K562 (cell line): ENCODE data around the gene FAM20C. TPM values are rescaled to one million over a fixed set of nuclear protein-coding genes. Genes with fewer than 3 reads are reported as not detected.

ENCODE experiments used
- ATAC-seq: fragments of 200-7000 bp; cut with Tn5 transposase; 3 replicates; pipeline ENCODE4 v1.9.1; 2020; ENCODE audit warnings: moderate library complexity
- BruUV-seq: library from RNA; stranded (reverse); fragments of 400-500 nt; replicated peaks from 2 replicates; lab custom pipeline; 2021; lab: Mats Ljungman, UMichigan
- CTCF ChIA-PET: fragments of 300-600 bp; formaldehyde crosslinking; extraction: SDS; loops from one replicate; lab custom pipeline; 2021; ENCODE audit warnings: low intra/inter-chr PET ratio; lab: Yijun Ruan, JAX
- POLR2A ChIA-PET: fragments of 300-600, 350-650 bp; sonication (Branson Sonifier 250); formaldehyde crosslinking; extraction: SDS; loops from one replicate; lab custom pipeline; 2021; ENCODE audit warnings: antibody characterized with exemption, inconsistent platforms; lab: Yijun Ruan, JAX
- DNase-seq, 4 experiments: peaks; one replicate each; pipeline versions ENCODE4 v3.0.0 to v3.0.0-alpha.2; 2011 to 2018; ENCODE audit warnings: low spot score in 3 of 4, mixed read lengths in 3 of 4; ENCODE audit errors: extremely low read depth in 1 of 4
- FAIRE-seq: peaks from 2 replicates; lab custom pipeline; 2011; peaks lifted over from hg19 to GRCh38; lab: Jason Lieb, UNC
- H2AFZ ChIP-seq: 2 replicates; pipeline ENCODE4 v1.6.0; 2011; ENCODE audit warnings: low read depth, low read length, control low read depth, inconsistent platforms
- H3K27ac ChIP-seq: fragments of 200-600 bp; 3 replicates; pipeline ENCODE4 v1.8.0; 2011; ENCODE audit warnings: low read depth, mild to moderate bottlenecking, control low read depth, inconsistent platforms, low read length, moderate library complexity, mixed read lengths; ENCODE audit errors: extremely low read depth
- H3K27me3 ChIP-seq, 2 experiments: fragments of 300-600 bp in 1 of 2; 2 replicates in 1 of 2; 3 replicates in 1 of 2; pipeline versions ENCODE4 v1.6.0 to v1.8.0; 2011; ENCODE audit warnings: inconsistent platforms in 2 of 2, low read length in 2 of 2, mild to moderate bottlenecking in 1 of 2, mixed read lengths in 1 of 2, moderate library complexity in 1 of 2; ENCODE audit not compliant: control insufficient read depth in 2 of 2, insufficient read depth in 2 of 2
- H3K36me3 ChIP-seq: fragments of 300-600 bp; 3 replicates; pipeline ENCODE4 v1.8.0; 2011; ENCODE audit warnings: mild to moderate bottlenecking, low read length, inconsistent platforms; ENCODE audit not compliant: control insufficient read depth, insufficient read depth
- H3K4me1 ChIP-seq, 2 experiments: fragments of 200-600 bp in 1 of 2; replicated peaks in 1 of 2; 2 replicates in 1 of 2; 3 replicates in 1 of 2; pipeline versions ENCODE4 v1.5.1 to v1.8.0; 2011; ENCODE audit warnings: inconsistent platforms in 2 of 2, low read length in 2 of 2, mild to moderate bottlenecking in 1 of 2, mixed read lengths in 1 of 2, moderate library complexity in 1 of 2; ENCODE audit not compliant: control insufficient read depth in 2 of 2, insufficient read depth in 2 of 2
- H3K4me2 ChIP-seq: 2 replicates; pipeline ENCODE4 v1.6.1; 2011; ENCODE audit warnings: low read length, control low read depth, inconsistent platforms, mixed read lengths; ENCODE audit not compliant: insufficient read depth
- H3K4me3 ChIP-seq: fragments of 200-600 bp; sonication (generic), shearing (Covaris generic); 2 replicates; pipeline ENCODE4 v1.5.1; 2016; ENCODE audit warnings: control low read depth, inconsistent platforms
- H3K79me2 ChIP-seq: fragments of 200-600 bp; 3 replicates; pipeline ENCODE4 v1.8.0; 2011; ENCODE audit warnings: low read length, inconsistent platforms; ENCODE audit not compliant: control insufficient read depth, insufficient read depth
- H3K9ac ChIP-seq, 2 experiments: 2 replicates each; pipeline versions ENCODE4 v1.6.0 to v1.6.1; 2011; ENCODE audit warnings: low read depth in 2 of 2, low read length in 2 of 2, control low read depth in 1 of 2, inconsistent platforms in 1 of 2, mild to moderate bottlenecking in 1 of 2, mixed read lengths in 1 of 2; ENCODE audit not compliant: insufficient read depth in 1 of 2
- H3K9me1 ChIP-seq: one replicate; pipeline ENCODE4 v1.6.0; 2011; ENCODE audit warnings: inconsistent platforms, mild to moderate bottlenecking, low read length, moderate library complexity; ENCODE audit not compliant: control insufficient read depth, insufficient read depth
- H3K9me3 ChIP-seq: replicated peaks from 2 replicates; pipeline ENCODE4 v1.5.1; 2011; ENCODE audit warnings: low read depth, low read length, inconsistent platforms; ENCODE audit not compliant: control insufficient read depth, insufficient read depth
- H4K20me1 ChIP-seq: replicated peaks from 2 replicates; pipeline ENCODE4 v1.6.1; 2011; ENCODE audit warnings: low read length, inconsistent platforms, mixed read lengths; ENCODE audit not compliant: control insufficient read depth, insufficient read depth
- C11orf30 ChIP-seq: fragments of 450-650 bp; IDR thresholded peaks from 2 replicates; pipeline ENCODE4 v1.6.1; 2016; ENCODE audit warnings: low read depth, mild to moderate bottlenecking
- CREBBP ChIP-seq: IDR thresholded peaks from one replicate; pipeline ENCODE4 v1.6.1; 2012; ENCODE audit warnings: low read depth, mild to moderate bottlenecking, control low read depth, inconsistent platforms, low read length
- EGR1 ChIP-seq: fragments of 450-650 bp; conservative IDR thresholded peaks from 2 replicates; pipeline ENCODE4 v1.6.1; 2017; ENCODE audit warnings: mild to moderate bottlenecking
- HDAC8 ChIP-seq: fragments of 450-650 bp; IDR thresholded peaks from 2 replicates; pipeline ENCODE4 v1.6.1; 2016; ENCODE audit warnings: mild to moderate bottlenecking, missing genetic modification characterization, moderate library complexity, missing compliant biosample characterization
- HDGF ChIP-seq: fragments of 450-650 bp; IDR thresholded peaks from 2 replicates; pipeline ENCODE4 v1.6.1; 2016
- KAT2B ChIP-seq: IDR thresholded peaks from one replicate; pipeline ENCODE4 v1.6.1; 2012; ENCODE audit warnings: low read depth, mild to moderate bottlenecking, control low read depth, inconsistent platforms, low read length, moderate library complexity
- MTF1 ChIP-seq: fragments of 250-450 bp; sonication (Bioruptor Pico); IDR thresholded peaks from 2 replicates; pipeline ENCODE4 v1.9.0; 2021; ENCODE audit warnings: moderate library complexity, mild to moderate bottlenecking, inconsistent platforms, borderline replicate concordance
- NCOR1 ChIP-seq: fragments of 450-650 bp; IDR thresholded peaks from 2 replicates; pipeline ENCODE4 v1.6.1; 2016; ENCODE audit warnings: mild to moderate bottlenecking, moderate library complexity
- SMAD2 ChIP-seq: fragments of 150-350 bp; IDR thresholded peaks from 2 replicates; pipeline ENCODE4 v1.6.1; 2014; ENCODE audit warnings: low read depth, mild to moderate bottlenecking, low read length
- ZNF146 ChIP-seq: IDR thresholded peaks from one replicate; pipeline ENCODE4 v1.6.1; 2018; ENCODE audit warnings: missing compliant biosample characterization; ENCODE audit not compliant: unreplicated experiment
- WGBS: fragments of 100-300 bp; shearing (Covaris generic); methylation state at CpG from one replicate; pipeline ENCODE4 v1.1.6; 2016; ENCODE audit warnings: low coverage, mixed read lengths; ENCODE audit not compliant: insufficient coverage; ENCODE audit errors: missing lambda C conversion rate; 5-methylcytosine and 5-hydroxymethylcytosine counted together
- in situ Hi-C: fragments of 300-500 bp; cut with MboI; formaldehyde crosslinking; loops from 4 replicates; pipeline ENCODE4 v1.15.0; 2018; ENCODE audit warnings: inconsistent platforms, mixed read lengths
- intact Hi-C: fragments of 100-400 bp; cut with micrococcal nuclease; formaldehyde crosslinking; loops from 2 replicates; pipeline ENCODE4 v1.14.2; 2022
- polyA plus RNA-seq, 8 experiments: library from polyadenylated mRNA; depleted of rRNA in 4 of 8; stranded (reverse) in 5 of 8; unstranded in 3 of 8; fragments of >200 nt; fragmentation: Nextera tagmentation in 2 of 8; fragmentation: Illumina TruSeq in 1 of 8; extraction: Ambion mirVana in 2 of 8; extraction: Trizol in 1 of 8; gene quantifications; 2 replicates each; pipeline versions ENCODE4 v1.2.1 to v1.2.3, GENCODE V29; 2011 to 2014; ENCODE audit warnings: inconsistent platforms in 1 of 8, missing spikeins in 1 of 8
- total RNA-seq, 7 experiments: library from RNA; depleted of rRNA in 6 of 7; stranded (reverse); fragments of >200 nt in 6 of 7; fragmentation: Illumina TruSeq in 2 of 7; extraction: Trizol in 2 of 7; gene quantifications; 2 replicates each; pipeline versions ENCODE4 v1.2.1 to v1.2.3, GENCODE V29; 2011 to 2021; ENCODE audit warnings: low replicate concordance in 1 of 7
- TF ChIP-seq, protein P1 (sequence below): sonication (generic); formaldehyde crosslinking; IDR thresholded peaks from 2 replicates; pipeline ENCODE4 v1.8.0; 2023; ENCODE audit warnings: mild to moderate bottlenecking, missing genetic modification reagents
- TF ChIP-seq, protein P2 (sequence below): fragments of 450-650 bp; formaldehyde crosslinking; IDR thresholded peaks from 2 replicates; pipeline ENCODE4 v1.4.0; 2022; ENCODE audit warnings: mild to moderate bottlenecking, moderate library complexity

The FAM20C gene
- total and polyA plus RNA-seq, 9 of the 15 experiments (the other 6 are each of a cell fraction or from before 2014, with no cell fraction given), result 0.09 TPM; not detected in 8

DNA sequence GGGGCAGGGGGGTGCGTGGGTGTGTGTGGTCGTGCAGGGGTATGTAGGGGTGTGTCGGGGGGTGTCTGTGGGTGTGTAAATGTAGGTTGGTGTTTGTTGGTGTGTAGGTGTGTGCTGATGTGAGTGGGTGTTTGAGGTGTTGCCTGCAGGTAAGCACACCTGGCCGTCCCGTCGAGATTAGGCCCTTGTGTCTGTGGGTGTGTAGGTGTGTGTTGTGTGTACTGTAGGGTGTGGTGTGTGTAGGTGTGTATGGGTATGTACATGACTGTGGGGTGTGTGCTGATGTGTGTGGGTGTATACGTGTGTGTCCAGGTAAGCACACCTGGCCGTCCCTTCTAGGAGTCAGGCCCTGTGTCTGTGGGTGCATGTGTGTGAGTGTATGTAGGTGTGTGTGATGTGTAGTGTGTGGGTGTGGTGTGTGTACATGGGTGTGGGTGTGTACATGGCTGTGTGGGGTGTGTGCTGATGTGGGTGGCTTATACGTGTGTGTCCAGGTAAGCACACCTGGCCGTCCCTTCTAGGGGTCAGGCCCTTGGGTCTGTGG lies 15.8 kb downstream of the FAM20C start:
- no peak for TF ChIP-seq C11orf30
- peak; percentile 44; the same call in 1 of the 2 replicates for TF ChIP-seq EGR1
- TF ChIP-seq ZNF146 (CRISPR knock-in tag), result no peak
- TF ChIP-seq SMAD2, result no peak
- no peak for TF ChIP-seq HDGF
- TF ChIP-seq, all 486 proteins: peak for 1
- CTCF ChIA-PET, result no interaction called here
- Histone ChIP-seq H3K4me3 (no peak overlapping the region), H3K27me3 (peaks cover 27 to 72% of the 10 kb centered on the region in 2 experiments), H3K4me2 (no peak overlapping the region), H3K79me2 (no peaks in the 10 kb centered on the region), H4K20me1 (peaks cover 13% of the 10 kb centered on the region; the same call in 1 of the 2 replicates), H2AFZ (no peak overlapping the region), H3K9ac (no peak overlapping the region), H3K9me1 (no peaks in the 10 kb centered on the region), H3K9me3 (no peaks in the 10 kb centered on the region), H3K27ac (no peak overlapping the region), H3K4me1 (peaks cover 0 to 16% of the 10 kb centered on the region in 2 experiments; a peak in 2 of 5 replicates), H3K36me3 (no peaks in the 10 kb centered on the region)
- BruUV-seq, result no TSS peak
- 5% methylated on average over 8 of the region's 10 CpGs for WGBS
- intact Hi-C loops (no loop called here), in situ Hi-C loops (no loop called here)
- POLR2A ChIA-PET, result interaction anchor here (0.6 to 1.3 kb wide), 4 partner anchors 12 to 640 kb away, joined by 3 read pairs; no protein-coding TSS in a partner anchor
- DNase-seq, result no peak
- no peak for ATAC-seq
- no peak for FAIRE-seq

DNA sequence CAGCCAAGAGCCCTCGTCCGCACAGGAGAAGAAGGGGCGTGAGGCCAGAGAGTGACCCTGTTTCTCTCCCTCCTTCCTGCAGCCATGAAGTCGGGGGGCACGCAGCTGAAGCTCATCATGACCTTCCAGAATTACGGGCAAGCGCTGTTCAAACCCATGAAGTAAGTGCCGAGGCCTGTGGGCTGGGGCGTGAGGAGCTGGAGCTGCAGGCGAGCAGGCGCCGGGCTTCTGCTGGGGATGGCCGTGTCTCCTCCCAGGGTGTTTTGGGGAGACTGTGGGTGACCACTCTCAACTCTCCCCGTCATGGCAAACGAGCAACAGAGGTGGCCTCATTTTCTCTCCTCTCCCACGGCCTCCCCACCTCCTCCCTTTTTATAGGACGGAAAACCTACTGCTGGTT lies 16.4 kb downstream of the FAM20C start:
- no peak for ATAC-seq
- Histone ChIP-seq H3K9me3 (no peaks in the 10 kb centered on the region), H2AFZ (no peak overlapping the region), H4K20me1 (peaks cover 16% of the 10 kb centered on the region; the same call in 1 of the 2 replicates), H3K27me3 (peaks cover 33 to 73% of the 10 kb centered on the region in 2 experiments), H3K27ac (no peak overlapping the region), H3K4me2 (no peak overlapping the region), H3K36me3 (no peaks in the 10 kb centered on the region), H3K4me1 (peaks cover 0 to 16% of the 10 kb centered on the region in 2 experiments; a peak in 2 of 5 replicates), H3K9ac (no peak overlapping the region), H3K9me1 (no peaks in the 10 kb centered on the region), H3K4me3 (no peak overlapping the region), H3K79me2 (no peaks in the 10 kb centered on the region)
- in situ Hi-C loops, result no loop called here
- DNase-seq, result no peak
- WGBS, result 3% methylated on average over 17 of the region's 17 CpGs
- no peak for FAIRE-seq
- no TSS peak for BruUV-seq
- CTCF ChIA-PET, result no interaction called here
- POLR2A ChIA-PET, result interaction anchor here (0.6 to 1.3 kb wide), 3 partner anchors 28 to 639 kb away, joined by 3 read pairs; no protein-coding TSS in a partner anchor
- intact Hi-C loops, result no loop called here
- TF ChIP-seq NCOR1, result no peak
- TF ChIP-seq, protein P1, sequence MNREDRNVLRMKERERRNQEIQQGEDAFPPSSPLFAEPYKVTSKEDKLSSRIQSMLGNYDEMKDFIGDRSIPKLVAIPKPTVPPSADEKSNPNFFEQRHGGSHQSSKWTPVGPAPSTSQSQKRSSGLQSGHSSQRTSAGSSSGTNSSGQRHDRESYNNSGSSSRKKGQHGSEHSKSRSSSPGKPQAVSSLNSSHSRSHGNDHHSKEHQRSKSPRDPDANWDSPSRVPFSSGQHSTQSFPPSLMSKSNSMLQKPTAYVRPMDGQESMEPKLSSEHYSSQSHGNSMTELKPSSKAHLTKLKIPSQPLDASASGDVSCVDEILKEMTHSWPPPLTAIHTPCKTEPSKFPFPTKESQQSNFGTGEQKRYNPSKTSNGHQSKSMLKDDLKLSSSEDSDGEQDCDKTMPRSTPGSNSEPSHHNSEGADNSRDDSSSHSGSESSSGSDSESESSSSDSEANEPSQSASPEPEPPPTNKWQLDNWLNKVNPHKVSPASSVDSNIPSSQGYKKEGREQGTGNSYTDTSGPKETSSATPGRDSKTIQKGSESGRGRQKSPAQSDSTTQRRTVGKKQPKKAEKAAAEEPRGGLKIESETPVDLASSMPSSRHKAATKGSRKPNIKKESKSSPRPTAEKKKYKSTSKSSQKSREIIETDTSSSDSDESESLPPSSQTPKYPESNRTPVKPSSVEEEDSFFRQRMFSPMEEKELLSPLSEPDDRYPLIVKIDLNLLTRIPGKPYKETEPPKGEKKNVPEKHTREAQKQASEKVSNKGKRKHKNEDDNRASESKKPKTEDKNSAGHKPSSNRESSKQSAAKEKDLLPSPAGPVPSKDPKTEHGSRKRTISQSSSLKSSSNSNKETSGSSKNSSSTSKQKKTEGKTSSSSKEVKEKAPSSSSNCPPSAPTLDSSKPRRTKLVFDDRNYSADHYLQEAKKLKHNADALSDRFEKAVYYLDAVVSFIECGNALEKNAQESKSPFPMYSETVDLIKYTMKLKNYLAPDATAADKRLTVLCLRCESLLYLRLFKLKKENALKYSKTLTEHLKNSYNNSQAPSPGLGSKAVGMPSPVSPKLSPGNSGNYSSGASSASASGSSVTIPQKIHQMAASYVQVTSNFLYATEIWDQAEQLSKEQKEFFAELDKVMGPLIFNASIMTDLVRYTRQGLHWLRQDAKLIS (CRISPR knock-in tag), result no peak
- no peak for TF ChIP-seq MTF1 (CRISPR knock-in tag)
- TF ChIP-seq, protein P2, sequence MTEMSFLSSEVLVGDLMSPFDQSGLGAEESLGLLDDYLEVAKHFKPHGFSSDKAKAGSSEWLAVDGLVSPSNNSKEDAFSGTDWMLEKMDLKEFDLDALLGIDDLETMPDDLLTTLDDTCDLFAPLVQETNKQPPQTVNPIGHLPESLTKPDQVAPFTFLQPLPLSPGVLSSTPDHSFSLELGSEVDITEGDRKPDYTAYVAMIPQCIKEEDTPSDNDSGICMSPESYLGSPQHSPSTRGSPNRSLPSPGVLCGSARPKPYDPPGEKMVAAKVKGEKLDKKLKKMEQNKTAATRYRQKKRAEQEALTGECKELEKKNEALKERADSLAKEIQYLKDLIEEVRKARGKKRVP (CRISPR knock-in tag), result no peak
- no peak for TF ChIP-seq CREBBP
- TF ChIP-seq KAT2B, result no peak
- no peak for TF ChIP-seq HDAC8 (tag)
